Activated gamma-delta T cell (primary cell): ENCODE measurements around the gene PHF2.

Experiments
- DNase-seq: peaks from one replicate; lab custom pipeline; 2025; lab: John Stamatoyannopoulos, UW

PHF2 gene

GRCh38 chr9:93652604-93653592, 76.5 kb downstream of the PHF2 start:
- DNase-seq = no peak

GRCh38 chr9:93653760-93654159, 77.4 kb downstream of the PHF2 start:
- DNase-seq = no peak

GRCh38 chr9:93654351-93654961, 78.1 kb downstream of the PHF2 start:
- no peak for DNase-seq

- no peak for DNase-seq
Observed at GRCh38 chr9:93655621-93656425, 79.4 kb downstream of the PHF2 start.

- no peak for DNase-seq
Observed at GRCh38 chr9:93656426-93657239, 80.2 kb downstream of the PHF2 start.

- DNase-seq = no peak
Observed at GRCh38 chr9:93657331-93658111, 81.1 kb downstream of the PHF2 start.

GRCh38 chr9:93658184-93658925, 82.0 kb downstream of the PHF2 start:
- DNase-seq = no peak

- DNase-seq = no peak
Observed at GRCh38 chr9:93659044-93659836, 82.9 kb downstream of the PHF2 start.

GRCh38 chr9:93659837-93660177, 83.4 kb downstream of the PHF2 start:
- no peak for DNase-seq

GRCh38 chr9:93660352-93661046, 84.1 kb downstream of the PHF2 start:
- DNase-seq = no peak

GRCh38 chr9:93661591-93661990, 85.2 kb downstream of the PHF2 start:
- DNase-seq = no peak

GRCh38 chr9:93662016-93662638, 85.7 kb downstream of the PHF2 start:
- DNase-seq = no peak

- DNase-seq = no peak
Observed at GRCh38 chr9:93662952-93663572, 86.7 kb downstream of the PHF2 start.

GRCh38 chr9:93663877-93664548, 87.6 kb downstream of the PHF2 start:
- no peak for DNase-seq

GRCh38 chr9:93664549-93665120, 88.3 kb downstream of the PHF2 start:
- DNase-seq = no peak

- no peak for DNase-seq
Observed at GRCh38 chr9:93665128-93665636, 88.8 kb downstream of the PHF2 start.
